GM12874 (cell line): ENCODE results near the gene RING1.

Experiments
- CTCF ChIP-seq: IDR thresholded peaks from 2 replicates; pipeline ENCODE4 v1.5.1; 2011; ENCODE audit warnings: low read depth, mild to moderate bottlenecking, control low read depth, low read length, moderate library complexity; ENCODE audit not compliant: insufficient read depth

The RING1 gene

GRCh38 chr6:33164665-33165373 is 43.5 kb upstream of the RING1 start:
- TF ChIP-seq CTCF = no peak

GRCh38 chr6:33165581-33166258 is 42.6 kb upstream of the RING1 start:
- no peak for TF ChIP-seq CTCF

- no peak for TF ChIP-seq CTCF
Observed at GRCh38 chr6:33166363-33166762, 41.9 kb upstream of the RING1 start.

- TF ChIP-seq CTCF = no peak
Observed at GRCh38 chr6:33166811-33167210, 41.5 kb upstream of the RING1 start.

- no peak for TF ChIP-seq CTCF
Observed at GRCh38 chr6:33167374-33168283, 40.7 kb upstream of the RING1 start.

GRCh38 chr6:33168284-33168601 is 40.1 kb upstream of the RING1 start:
- no peak for TF ChIP-seq CTCF

GRCh38 chr6:33168639-33169038 is 39.7 kb upstream of the RING1 start:
- TF ChIP-seq CTCF = no peak
